ENCODE results near the gene CFAP100. TPM values are rescaled to one million over a fixed set of nuclear protein-coding genes. Genes with fewer than 3 reads are reported as not detected.

Gene CFAP100
- total RNA-seq, 1 experiment from 2014 or later = not detected

DNA sequence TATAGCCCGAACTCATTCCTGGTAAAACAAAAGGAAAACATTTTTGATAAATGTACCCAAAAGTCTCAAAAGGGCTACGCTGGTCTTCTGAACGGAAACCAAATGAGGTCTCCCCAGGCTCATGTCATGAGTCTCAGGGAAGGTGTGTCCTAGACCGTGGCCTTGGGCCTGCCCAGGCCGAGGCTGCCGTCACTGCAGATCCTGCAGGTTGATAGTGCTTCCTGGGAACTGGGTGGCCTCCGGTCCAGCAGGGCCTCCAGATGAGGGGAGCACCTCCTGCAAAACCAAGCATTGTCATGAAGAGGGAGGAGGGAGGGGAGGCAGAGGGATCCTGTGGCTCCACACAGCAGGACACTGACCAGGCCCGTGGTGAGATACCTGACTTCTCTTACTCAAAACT is 43.5 kb downstream of the CFAP100 start:
- TF ChIP-seq, protein P1, sequence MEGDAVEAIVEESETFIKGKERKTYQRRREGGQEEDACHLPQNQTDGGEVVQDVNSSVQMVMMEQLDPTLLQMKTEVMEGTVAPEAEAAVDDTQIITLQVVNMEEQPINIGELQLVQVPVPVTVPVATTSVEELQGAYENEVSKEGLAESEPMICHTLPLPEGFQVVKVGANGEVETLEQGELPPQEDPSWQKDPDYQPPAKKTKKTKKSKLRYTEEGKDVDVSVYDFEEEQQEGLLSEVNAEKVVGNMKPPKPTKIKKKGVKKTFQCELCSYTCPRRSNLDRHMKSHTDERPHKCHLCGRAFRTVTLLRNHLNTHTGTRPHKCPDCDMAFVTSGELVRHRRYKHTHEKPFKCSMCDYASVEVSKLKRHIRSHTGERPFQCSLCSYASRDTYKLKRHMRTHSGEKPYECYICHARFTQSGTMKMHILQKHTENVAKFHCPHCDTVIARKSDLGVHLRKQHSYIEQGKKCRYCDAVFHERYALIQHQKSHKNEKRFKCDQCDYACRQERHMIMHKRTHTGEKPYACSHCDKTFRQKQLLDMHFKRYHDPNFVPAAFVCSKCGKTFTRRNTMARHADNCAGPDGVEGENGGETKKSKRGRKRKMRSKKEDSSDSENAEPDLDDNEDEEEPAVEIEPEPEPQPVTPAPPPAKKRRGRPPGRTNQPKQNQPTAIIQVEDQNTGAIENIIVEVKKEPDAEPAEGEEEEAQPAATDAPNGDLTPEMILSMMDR (conservative IDR thresholded peaks at IDR 0.05; ENCODE audit: low read depth, low read length) = no peak
- TF ChIP-seq EZH2phosphoT487 (IDR thresholded peaks at IDR 0.05; ENCODE audit: borderline replicate concordance, low read length) (no peak), EZH2 (IDR thresholded peaks at IDR 0.05; ENCODE audit: low read length, unreplicated experiment) (no peak)
- no peaks in the 10 kb centered on the region for H3K4me1 ChIP-seq (ENCODE audit: insufficient read depth, low read length)
- ChIA-PET CTCF (no interaction called here), POLR2A (ENCODE audit: unreplicated experiment) (no interaction called here)
- no peaks in the 10 kb centered on the region for H3K9me3 ChIP-seq (ENCODE audit: low read length)
- no peak for DNase-seq
- H3K36me3 ChIP-seq (ENCODE audit: low read depth, low read length) = no peaks in the 10 kb centered on the region
- intact Hi-C loops (cut with micrococcal nuclease) = no loop called here
- H3K4me3 ChIP-seq (ENCODE audit: low read length) = no peak overlapping the region
- H3K4me2 ChIP-seq (ENCODE audit: low read length) = no peak overlapping the region
- no peaks in the 10 kb centered on the region for H3F3A ChIP-seq (ENCODE audit: low read length, unreplicated experiment)
- H3K79me2 ChIP-seq (ENCODE audit: low read length) = no peaks in the 10 kb centered on the region
- no TSS peak for BruUV-seq (replicated peaks)
- H3K27ac ChIP-seq (ENCODE audit: low read length) = no peak overlapping the region
- H4K20me1 ChIP-seq (ENCODE audit: low read length) = no peaks in the 10 kb centered on the region
- H3K27me3 ChIP-seq (ENCODE audit: low read length) = no peaks in the 10 kb centered on the region
- H2AFZ ChIP-seq (ENCODE audit: low read length) = no peak overlapping the region
- no peak for ATAC-seq
- no peak overlapping the region for H3K9ac ChIP-seq (ENCODE audit: low read length)
- no peaks in the 10 kb centered on the region for H3K9me2 ChIP-seq (replicated peaks; ENCODE audit: low read length)

DNA sequence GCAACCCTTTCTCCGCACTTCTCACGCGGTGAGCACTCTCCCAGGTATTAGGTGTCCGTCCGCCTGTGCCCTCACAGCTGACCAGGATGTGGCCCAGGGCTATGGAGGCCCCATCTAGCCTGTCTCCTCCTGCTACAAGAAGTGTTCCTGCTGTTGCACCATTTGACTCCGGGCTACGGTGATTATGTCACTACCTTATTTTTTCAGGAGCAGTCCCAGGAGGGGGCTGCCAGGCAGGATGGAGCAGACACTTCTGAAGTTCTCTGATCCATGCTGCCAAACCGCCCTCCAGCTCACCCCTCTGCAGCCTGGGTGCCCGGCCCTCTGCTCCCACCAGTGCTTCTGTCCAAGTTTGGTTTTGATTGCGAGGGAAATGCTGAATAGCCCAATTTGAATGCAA is 44.0 kb downstream of the CFAP100 start:
- Histone ChIP-seq H3K4me1 (ENCODE audit: insufficient read depth, low read length) (no peaks in the 10 kb centered on the region), H3K4me2 (ENCODE audit: low read length) (no peak overlapping the region), H3F3A (ENCODE audit: low read length, unreplicated experiment) (no peaks in the 10 kb centered on the region), H4K20me1 (ENCODE audit: low read length) (no peaks in the 10 kb centered on the region), H3K27ac (ENCODE audit: low read length) (no peak overlapping the region), H2AFZ (ENCODE audit: low read length) (no peak overlapping the region), H3K4me3 (ENCODE audit: low read length) (no peak overlapping the region), H3K79me2 (ENCODE audit: low read length) (no peaks in the 10 kb centered on the region), H3K9me2 (replicated peaks; ENCODE audit: low read length) (no peaks in the 10 kb centered on the region), H3K9ac (ENCODE audit: low read length) (no peak overlapping the region), H3K9me3 (ENCODE audit: low read length) (no peaks in the 10 kb centered on the region), H3K36me3 (ENCODE audit: low read depth, low read length) (no peaks in the 10 kb centered on the region), H3K27me3 (ENCODE audit: low read length) (no peaks in the 10 kb centered on the region)
- intact Hi-C loops (cut with micrococcal nuclease) = no loop called here
- DNase-seq (no peak), ATAC-seq (no peak)
- ChIA-PET POLR2A (ENCODE audit: unreplicated experiment) (no interaction called here), CTCF (no interaction called here)
- TF ChIP-seq, protein P1 (conservative IDR thresholded peaks at IDR 0.05; ENCODE audit: low read depth, low read length) = no peak
- no peak for TF ChIP-seq EZH2 (IDR thresholded peaks at IDR 0.05; ENCODE audit: low read length, unreplicated experiment)
- no peak for TF ChIP-seq EZH2phosphoT487 (IDR thresholded peaks at IDR 0.05; ENCODE audit: borderline replicate concordance, low read length)
- BruUV-seq (replicated peaks) = no TSS peak

- Histone ChIP-seq H3K36me3 (ENCODE audit: low read depth, low read length) (no peaks in the 10 kb centered on the region), H3F3A (ENCODE audit: low read length, unreplicated experiment) (no peaks in the 10 kb centered on the region), H3K4me3 (ENCODE audit: low read length) (no peak overlapping the region), H3K9ac (ENCODE audit: low read length) (no peak overlapping the region), H4K20me1 (ENCODE audit: low read length) (no peaks in the 10 kb centered on the region), H3K4me1 (ENCODE audit: insufficient read depth, low read length) (no peaks in the 10 kb centered on the region), H3K27me3 (ENCODE audit: low read length) (no peaks in the 10 kb centered on the region), H2AFZ (ENCODE audit: low read length) (no peak overlapping the region), H3K27ac (ENCODE audit: low read length) (no peak overlapping the region), H3K79me2 (ENCODE audit: low read length) (no peaks in the 10 kb centered on the region), H3K9me3 (ENCODE audit: low read length) (no peaks in the 10 kb centered on the region), H3K4me2 (ENCODE audit: low read length) (no peak overlapping the region), H3K9me2 (replicated peaks; ENCODE audit: low read length) (no peaks in the 10 kb centered on the region)
- no peak for TF ChIP-seq EZH2 (IDR thresholded peaks at IDR 0.05; ENCODE audit: low read length, unreplicated experiment)
- TF ChIP-seq EZH2phosphoT487 (IDR thresholded peaks at IDR 0.05; ENCODE audit: borderline replicate concordance, low read length) = no peak
- TF ChIP-seq, protein P1 (conservative IDR thresholded peaks at IDR 0.05; ENCODE audit: low read depth, low read length) = no peak
- no peak for DNase-seq
- ChIA-PET CTCF (no interaction called here), POLR2A (ENCODE audit: unreplicated experiment) (no interaction called here)
- no TSS peak for BruUV-seq (replicated peaks)
- no peak for ATAC-seq
- intact Hi-C loops (cut with micrococcal nuclease) = no loop called here
Observed at GRCh38 chr3:126439346-126439967, 44.7 kb downstream of the CFAP100 start.

Measured in PC-3 (cell line).